OCI-LY7 (cell line): ENCODE data around the gene SLC2A5.

Experiments used
- EZH2phosphoT487 ChIP-seq: fragments of 200-600 bp; sonication (generic); IDR thresholded peaks from 2 replicates; pipeline ENCODE4 v1.6.1; 2018; ENCODE audit warnings: low read depth, borderline replicate concordance, mild to moderate bottlenecking, mixed run types, antibody characterized with exemption, low read length, moderate library complexity, mixed read lengths
- TF ChIP-seq, protein P1 (sequence below): fragments of 200-600 bp; sonication (generic); conservative IDR thresholded peaks from 2 replicates; pipeline ENCODE4 v1.5.1; 2014; ENCODE audit warnings: mild to moderate bottlenecking, antibody characterized with exemption, low read length, moderate library complexity, mixed read lengths

DNA sequence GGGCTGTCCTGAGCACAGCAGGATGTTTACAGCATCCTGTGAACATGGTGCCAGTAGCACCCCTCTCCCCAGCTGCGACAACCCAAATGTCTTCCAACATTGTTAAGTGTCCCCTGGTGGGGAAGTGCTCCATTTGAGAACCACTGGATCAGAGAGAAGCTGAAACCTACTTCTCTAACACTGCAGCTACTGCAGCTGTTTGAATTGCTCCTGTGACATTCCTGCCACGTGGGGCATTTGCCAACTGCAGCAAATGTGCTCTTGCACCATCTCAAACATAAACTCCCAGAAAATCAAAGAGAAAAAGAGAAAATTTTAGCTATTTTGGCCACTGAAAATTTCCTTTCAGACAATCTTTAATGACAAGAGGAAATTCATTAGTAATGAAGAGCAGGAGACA lies 11.0 kb downstream of the SLC2A5 start:
- TF ChIP-seq, protein P1, sequence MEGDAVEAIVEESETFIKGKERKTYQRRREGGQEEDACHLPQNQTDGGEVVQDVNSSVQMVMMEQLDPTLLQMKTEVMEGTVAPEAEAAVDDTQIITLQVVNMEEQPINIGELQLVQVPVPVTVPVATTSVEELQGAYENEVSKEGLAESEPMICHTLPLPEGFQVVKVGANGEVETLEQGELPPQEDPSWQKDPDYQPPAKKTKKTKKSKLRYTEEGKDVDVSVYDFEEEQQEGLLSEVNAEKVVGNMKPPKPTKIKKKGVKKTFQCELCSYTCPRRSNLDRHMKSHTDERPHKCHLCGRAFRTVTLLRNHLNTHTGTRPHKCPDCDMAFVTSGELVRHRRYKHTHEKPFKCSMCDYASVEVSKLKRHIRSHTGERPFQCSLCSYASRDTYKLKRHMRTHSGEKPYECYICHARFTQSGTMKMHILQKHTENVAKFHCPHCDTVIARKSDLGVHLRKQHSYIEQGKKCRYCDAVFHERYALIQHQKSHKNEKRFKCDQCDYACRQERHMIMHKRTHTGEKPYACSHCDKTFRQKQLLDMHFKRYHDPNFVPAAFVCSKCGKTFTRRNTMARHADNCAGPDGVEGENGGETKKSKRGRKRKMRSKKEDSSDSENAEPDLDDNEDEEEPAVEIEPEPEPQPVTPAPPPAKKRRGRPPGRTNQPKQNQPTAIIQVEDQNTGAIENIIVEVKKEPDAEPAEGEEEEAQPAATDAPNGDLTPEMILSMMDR = no peak
- TF ChIP-seq EZH2phosphoT487 = no peak
